ENCODE results near the gene GNA12. TPM values are rescaled to one million over a fixed set of nuclear protein-coding genes. Genes with fewer than 3 reads are reported as not detected.

GNA12 gene
- total and polyA plus RNA-seq, 2 experiments from 2014 or later: 11.2 to 13.8 TPM

DNA sequence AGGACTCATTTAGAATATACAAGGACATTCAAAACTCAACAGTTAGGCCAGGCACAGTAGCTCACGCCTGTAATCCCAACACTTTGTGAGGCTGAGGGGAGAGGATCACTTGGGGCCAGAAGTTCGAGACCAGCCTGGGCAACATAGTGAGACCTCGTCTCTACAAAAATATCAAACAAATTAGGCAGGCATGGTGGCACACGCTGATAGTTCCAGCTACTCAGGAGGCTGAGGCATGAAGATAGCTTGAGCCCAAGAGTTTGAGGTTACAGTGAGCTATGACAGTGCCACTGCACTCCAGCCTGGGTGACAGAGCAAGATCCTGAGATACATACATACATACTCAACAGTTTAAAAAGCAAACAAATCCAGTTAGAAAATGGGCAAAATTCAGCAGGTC is 44.9 kb downstream of the GNA12 start:
- no peak for DNase-seq
- H3K27ac ChIP-seq: no peak overlapping the region
- H3K79me2 ChIP-seq (ENCODE audit: insufficient read depth): peaks cover 100% of the 10 kb centered on the region
- TF ChIP-seq EZH2 (IDR thresholded peaks at IDR 0.05; ENCODE audit: insufficient read depth, poor library complexity, severe bottlenecking) (no peak), EZH2phosphoT487 (IDR thresholded peaks at IDR 0.05; ENCODE audit: insufficient read depth, low read depth) (no peak)
- no peak overlapping the region for H2AFZ ChIP-seq
- no peak overlapping the region for H3K4me2 ChIP-seq (ENCODE audit: unreplicated experiment)
- H3F3A ChIP-seq (ENCODE audit: insufficient read depth): peaks cover 49% of the 10 kb centered on the region
- H3K9ac ChIP-seq: no peak overlapping the region
- H3K27me3 ChIP-seq (replicated peaks; ENCODE audit: insufficient read depth): no peaks in the 10 kb centered on the region
- H4K20me1 ChIP-seq (ENCODE audit: insufficient read depth): no peaks in the 10 kb centered on the region
- in situ Hi-C loops (cut with MboI): no loop called here
- H3K4me1 ChIP-seq (ENCODE audit: insufficient read depth): peaks cover 47% of the 10 kb centered on the region
- H3K9me3 ChIP-seq (ENCODE audit: low read depth): no peaks in the 10 kb centered on the region
- 96 to 97% methylated on average over 4 of the region's 4 CpGs for WGBS, 2 experiments (ENCODE audit: low coverage in 1 of 2, low lambda C conversion rate in 2 of 2, missing lambda C conversion rate in 2 of 2)
- no peak overlapping the region for H3K4me3 ChIP-seq
- H3K36me3 ChIP-seq (ENCODE audit: low read depth): 0 out of 2 replicates have a peak, but pooled peaks cover 3% of the 10 kb centered on the region
- H3K9me2 ChIP-seq (ENCODE audit: insufficient read depth): no peaks in the 10 kb centered on the region

DNA sequence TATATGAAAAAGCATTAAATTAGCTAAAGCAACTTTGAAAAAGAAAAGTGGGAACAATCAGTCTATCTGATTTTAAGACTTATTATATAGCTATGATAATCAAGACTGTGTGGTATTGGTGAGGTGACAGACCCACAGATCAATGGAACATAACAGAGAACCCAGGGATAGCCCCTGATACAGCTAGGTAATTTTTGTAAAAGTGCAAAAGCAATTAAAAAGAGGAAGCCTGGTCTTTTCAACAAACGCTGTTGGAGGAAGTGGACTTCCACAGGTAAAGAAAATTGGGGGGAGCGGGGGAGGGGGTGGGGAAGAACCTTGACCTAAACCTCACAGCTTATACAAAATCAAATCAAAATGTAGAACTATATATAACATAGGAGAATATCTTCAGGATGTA is 45.4 kb downstream of the GNA12 start:
- peaks cover 42% of the 10 kb centered on the region for H3K4me1 ChIP-seq (ENCODE audit: insufficient read depth)
- no peaks in the 10 kb centered on the region for H3K9me3 ChIP-seq (ENCODE audit: low read depth)
- no peaks in the 10 kb centered on the region for H4K20me1 ChIP-seq (ENCODE audit: insufficient read depth)
- no peak overlapping the region for H3K4me2 ChIP-seq (ENCODE audit: unreplicated experiment)
- no peak overlapping the region for H3K9ac ChIP-seq
- H3K36me3 ChIP-seq (ENCODE audit: low read depth): peaks cover 4% of the 10 kb centered on the region; the same call in 1 of the 2 replicates
- no peak overlapping the region for H2AFZ ChIP-seq
- no peaks in the 10 kb centered on the region for H3K27me3 ChIP-seq (replicated peaks; ENCODE audit: insufficient read depth)
- WGBS, 2 experiments (ENCODE audit: low coverage in 1 of 2, low lambda C conversion rate in 2 of 2, missing lambda C conversion rate in 2 of 2): 90 to 96% methylated on average over 2 of the region's 2 CpGs
- no peak overlapping the region for H3K27ac ChIP-seq
- H3K9me2 ChIP-seq (ENCODE audit: insufficient read depth): no peaks in the 10 kb centered on the region
- TF ChIP-seq EZH2 (IDR thresholded peaks at IDR 0.05; ENCODE audit: insufficient read depth, poor library complexity, severe bottlenecking): no peak
- TF ChIP-seq EZH2phosphoT487 (IDR thresholded peaks at IDR 0.05; ENCODE audit: insufficient read depth, low read depth): no peak
- in situ Hi-C loops (cut with MboI): no loop called here
- no peak overlapping the region for H3K4me3 ChIP-seq
- H3F3A ChIP-seq (ENCODE audit: insufficient read depth): peaks cover 49% of the 10 kb centered on the region
- H3K79me2 ChIP-seq (ENCODE audit: insufficient read depth): peaks cover 100% of the 10 kb centered on the region
- no peak for DNase-seq

DNA sequence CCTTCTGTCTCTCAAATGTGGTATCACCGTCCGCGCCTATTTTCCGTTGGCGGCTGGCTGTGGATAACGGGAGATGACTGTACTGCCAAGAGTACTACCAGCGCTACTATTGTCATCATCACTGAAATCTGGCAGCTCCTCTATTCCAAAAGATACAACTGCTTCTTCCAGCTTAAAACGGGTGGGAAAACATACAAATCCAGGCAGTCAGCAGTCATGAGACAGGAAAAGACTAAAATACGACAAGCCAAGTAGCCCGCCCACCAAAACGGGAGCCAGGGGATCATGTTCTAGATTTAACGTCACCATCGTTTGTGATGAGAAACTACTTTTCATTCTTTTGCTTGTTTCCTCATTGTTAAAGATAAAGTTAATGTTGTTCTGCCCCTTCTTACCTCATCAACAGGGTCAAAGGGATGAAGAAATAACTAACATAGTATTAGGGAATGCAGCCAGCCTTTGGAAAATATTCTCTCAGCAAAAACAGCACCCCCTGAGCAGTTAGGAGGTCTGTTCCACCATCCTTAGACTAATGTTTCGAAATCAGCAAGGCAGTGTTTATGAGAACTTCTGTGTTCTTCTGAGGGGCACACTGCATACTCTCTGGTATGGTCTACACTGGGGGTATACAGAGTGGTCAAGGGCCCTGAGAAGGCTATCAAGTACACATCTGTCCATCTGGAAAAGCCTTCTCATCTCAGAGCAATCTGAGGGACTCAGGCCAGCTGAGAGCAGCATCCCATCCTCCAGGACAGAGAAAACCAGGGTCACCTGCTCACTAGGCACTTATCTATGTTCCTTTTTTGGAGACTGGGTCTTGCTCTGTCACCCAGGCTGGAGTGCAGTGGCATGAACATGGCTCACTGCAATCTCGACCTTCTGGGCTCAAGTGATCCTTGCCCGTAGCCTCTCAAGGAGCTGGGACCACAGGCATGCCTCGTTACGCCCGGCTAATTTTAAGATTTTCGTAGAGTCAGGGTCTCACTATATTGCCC is 47.5 kb downstream of the GNA12 start:
- H4K20me1 ChIP-seq (ENCODE audit: insufficient read depth): no peaks in the 10 kb centered on the region
- H3K79me2 ChIP-seq (ENCODE audit: insufficient read depth): peaks cover 100% of the 10 kb centered on the region
- H3F3A ChIP-seq (ENCODE audit: insufficient read depth): peaks cover 31% of the 10 kb centered on the region
- peak overlapping the region; percentile 79 for H3K4me2 ChIP-seq (ENCODE audit: unreplicated experiment)
- 30 to 33% methylated on average over 20 of the region's 20 CpGs for WGBS, 2 experiments (ENCODE audit: low coverage in 1 of 2, low lambda C conversion rate in 2 of 2, missing lambda C conversion rate in 2 of 2)
- H3K36me3 ChIP-seq (ENCODE audit: low read depth): peaks cover 16% of the 10 kb centered on the region; the same call in 1 of the 2 replicates
- H2AFZ ChIP-seq: peak overlapping the region; percentile 69
- DNase-seq: peak; percentile 81
- no peaks in the 10 kb centered on the region for H3K9me3 ChIP-seq (ENCODE audit: low read depth)
- H3K9me2 ChIP-seq (ENCODE audit: insufficient read depth): no peaks in the 10 kb centered on the region
- peak overlapping the region; percentile 80 for H3K27ac ChIP-seq
- peak overlapping the region; percentile 70 for H3K9ac ChIP-seq
- in situ Hi-C loops (cut with MboI): no loop called here
- peaks cover 24% of the 10 kb centered on the region for H3K4me1 ChIP-seq (ENCODE audit: insufficient read depth)
- peak overlapping the region; percentile 60 for H3K4me3 ChIP-seq
- no peak for TF ChIP-seq EZH2 (IDR thresholded peaks at IDR 0.05; ENCODE audit: insufficient read depth, poor library complexity, severe bottlenecking)
- TF ChIP-seq EZH2phosphoT487 (IDR thresholded peaks at IDR 0.05; ENCODE audit: insufficient read depth, low read depth): no peak
- H3K27me3 ChIP-seq (replicated peaks; ENCODE audit: insufficient read depth): no peaks in the 10 kb centered on the region

DNA sequence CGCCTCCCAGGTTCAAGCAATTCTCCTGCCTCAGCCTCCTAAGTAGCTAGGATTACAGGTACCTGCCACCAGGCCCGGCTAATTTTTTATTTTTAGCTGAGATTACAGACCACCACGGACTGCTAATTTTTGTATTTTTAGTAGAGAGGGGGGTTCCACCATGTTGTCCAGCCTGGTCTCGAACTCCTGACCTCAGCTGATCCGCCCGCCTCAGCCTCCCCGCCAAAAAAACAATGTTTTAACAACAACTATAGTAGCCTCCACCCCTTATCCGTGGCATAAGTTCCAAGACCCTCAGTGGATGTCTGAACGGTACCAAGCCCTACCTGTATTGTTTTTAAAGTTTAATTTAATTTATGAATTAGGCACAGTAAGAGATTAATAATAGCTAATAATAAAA is 48.2 kb downstream of the GNA12 start:
- peak overlapping the region; percentile 60 for H3K4me3 ChIP-seq
- peaks cover 28% of the 10 kb centered on the region; the same call in 1 of the 2 replicates for H3F3A ChIP-seq (ENCODE audit: insufficient read depth)
- H4K20me1 ChIP-seq (ENCODE audit: insufficient read depth): no peaks in the 10 kb centered on the region
- in situ Hi-C loops (cut with MboI): no loop called here
- H3K4me2 ChIP-seq (ENCODE audit: unreplicated experiment): peak overlapping the region; percentile 79
- no peaks in the 10 kb centered on the region for H3K9me3 ChIP-seq (ENCODE audit: low read depth)
- peak overlapping the region; percentile 80 for H3K27ac ChIP-seq
- H3K27me3 ChIP-seq (replicated peaks; ENCODE audit: insufficient read depth): no peaks in the 10 kb centered on the region
- WGBS, 2 experiments (ENCODE audit: low coverage in 1 of 2, low lambda C conversion rate in 2 of 2, missing lambda C conversion rate in 2 of 2): 64 to 65% methylated on average over 9 of the region's 9 CpGs
- peaks cover 16% of the 10 kb centered on the region for H3K4me1 ChIP-seq (ENCODE audit: insufficient read depth)
- H3K9me2 ChIP-seq (ENCODE audit: insufficient read depth): no peaks in the 10 kb centered on the region
- DNase-seq: no peak
- no peak for TF ChIP-seq EZH2 (IDR thresholded peaks at IDR 0.05; ENCODE audit: insufficient read depth, poor library complexity, severe bottlenecking)
- no peak for TF ChIP-seq EZH2phosphoT487 (IDR thresholded peaks at IDR 0.05; ENCODE audit: insufficient read depth, low read depth)
- H3K9ac ChIP-seq: peak overlapping the region; percentile 70
- H3K36me3 ChIP-seq (ENCODE audit: low read depth): peaks cover 16% of the 10 kb centered on the region; the same call in 1 of the 2 replicates
- peak overlapping the region; percentile 69 for H2AFZ ChIP-seq
- H3K79me2 ChIP-seq (ENCODE audit: insufficient read depth): peaks cover 100% of the 10 kb centered on the region

Data from GM23248 (cell line).